BLaER1 (cell line): ENCODE data around the gene SLC35E1.
A peak's percentile ranks its signal among the peaks of the same experiment; 100 is the strongest.

Experiments used
- H3K27ac ChIP-seq: shearing (Covaris generic); formaldehyde crosslinking; 2 replicates; pipeline ENCODE4 v1.8.1; 2022
- H3K27me3 ChIP-seq: shearing (Covaris generic); formaldehyde crosslinking; 2 replicates; pipeline ENCODE4 v1.8.1; 2022
- H3K36me3 ChIP-seq: shearing (Covaris generic); formaldehyde crosslinking; 2 replicates; pipeline ENCODE4 v1.8.1; 2022
- H3K4me1 ChIP-seq: shearing (Covaris generic); formaldehyde crosslinking; 2 replicates; pipeline ENCODE4 v1.8.1; 2022
- H3K4me2 ChIP-seq: shearing (Covaris generic); formaldehyde crosslinking; 2 replicates; pipeline ENCODE4 v1.8.1; 2022
- H3K4me3 ChIP-seq: shearing (Covaris generic); formaldehyde crosslinking; 2 replicates; pipeline ENCODE4 v1.8.1; 2022
- H3K9ac ChIP-seq: shearing (Covaris generic); formaldehyde crosslinking; 2 replicates; pipeline ENCODE4 v1.8.1; 2022
- H3K9me3 ChIP-seq: shearing (Covaris generic); formaldehyde crosslinking; 2 replicates; pipeline ENCODE4 v1.8.1; 2022
- H4K20me1 ChIP-seq: shearing (Covaris generic); formaldehyde crosslinking; 2 replicates; pipeline ENCODE4 v1.8.1; 2022
- Cebpa-rat ChIP-seq: shearing (Covaris generic); IDR thresholded peaks from 2 replicates; pipeline ENCODE4 v1.8.1; 2022

SLC35E1 gene

GRCh38 chr19:16575282-16575681 lies 3.1 kb upstream of the SLC35E1 start:
- Histone ChIP-seq H3K9ac (no peak overlapping the region), H3K4me3 (no peak overlapping the region), H3K9me3 (no peaks in the 10 kb centered on the region), H3K4me1 (peaks cover 53% of the 10 kb centered on the region), H3K27me3 (no peaks in the 10 kb centered on the region), H3K27ac (no peak overlapping the region), H4K20me1 (peaks cover 85% of the 10 kb centered on the region), H3K4me2 (no peak overlapping the region), H3K36me3 (peaks cover 71% of the 10 kb centered on the region)
- no peak for TF ChIP-seq Cebpa-rat

- H3K4me1 ChIP-seq: peaks cover 42% of the 10 kb centered on the region
- H3K4me3 ChIP-seq: peak overlapping the region; percentile 98
- peak overlapping the region; percentile 81 for H3K9ac ChIP-seq
- H3K27ac ChIP-seq: no peak overlapping the region
- H3K4me2 ChIP-seq: peak overlapping the region; percentile 98
- no peaks in the 10 kb centered on the region for H3K27me3 ChIP-seq
- peaks cover 72% of the 10 kb centered on the region for H3K36me3 ChIP-seq
- no peak for TF ChIP-seq Cebpa-rat
- peaks cover 72% of the 10 kb centered on the region for H4K20me1 ChIP-seq
- no peaks in the 10 kb centered on the region for H3K9me3 ChIP-seq
These were observed 1.7 kb upstream of the SLC35E1 start for GRCh38 chr19:16573925-16574324.

GRCh38 chr19:16573296-16573695 lies 1.1 kb upstream of the SLC35E1 start:
- Histone ChIP-seq H4K20me1 (peaks cover 66% of the 10 kb centered on the region), H3K36me3 (peaks cover 72% of the 10 kb centered on the region), H3K9ac (peak overlapping the region; percentile 81), H3K4me3 (peak overlapping the region; percentile 98), H3K9me3 (no peaks in the 10 kb centered on the region), H3K4me2 (peak overlapping the region; percentile 98), H3K27me3 (no peaks in the 10 kb centered on the region), H3K27ac (peak overlapping the region; percentile 79), H3K4me1 (peaks cover 42% of the 10 kb centered on the region)
- no peak for TF ChIP-seq Cebpa-rat

- Histone ChIP-seq H3K9me3 (peaks cover 3% of the 10 kb centered on the region; the same call in 1 of the 2 replicates), H3K36me3 (peaks cover 72% of the 10 kb centered on the region), H4K20me1 (peaks cover 51% of the 10 kb centered on the region), H3K4me3 (peak overlapping the region; percentile 98), H3K27ac (peak overlapping the region; percentile 85), H3K4me2 (peak overlapping the region; percentile 99), H3K9ac (peak overlapping the region; percentile 81), H3K4me1 (peaks cover 42% of the 10 kb centered on the region), H3K27me3 (no peaks in the 10 kb centered on the region)
- TF ChIP-seq Cebpa-rat: no peak
These were observed 338 bp downstream of the SLC35E1 start for GRCh38 chr19:16571822-16572331.

GRCh38 chr19:16571283-16571682 lies 932 bp downstream of the SLC35E1 start:
- peaks cover 45% of the 10 kb centered on the region for H4K20me1 ChIP-seq
- H3K9ac ChIP-seq: peak overlapping the region; percentile 81
- peak overlapping the region; percentile 98 for H3K4me3 ChIP-seq
- H3K27ac ChIP-seq: peak overlapping the region; percentile 85
- no peaks in the 10 kb centered on the region for H3K27me3 ChIP-seq
- peaks cover 46% of the 10 kb centered on the region for H3K4me1 ChIP-seq
- peak overlapping the region; percentile 99 for H3K4me2 ChIP-seq
- peaks cover 72% of the 10 kb centered on the region for H3K36me3 ChIP-seq
- peaks cover 3% of the 10 kb centered on the region; the same call in 1 of the 2 replicates for H3K9me3 ChIP-seq
- no peak for TF ChIP-seq Cebpa-rat

- Histone ChIP-seq H3K4me2 (no peak overlapping the region), H3K4me1 (peaks cover 49% of the 10 kb centered on the region), H3K36me3 (peaks cover 71% of the 10 kb centered on the region), H4K20me1 (peaks cover 30% of the 10 kb centered on the region), H3K27me3 (no peaks in the 10 kb centered on the region), H3K4me3 (no peak overlapping the region), H3K9me3 (peaks cover 3% of the 10 kb centered on the region; the same call in 1 of the 2 replicates), H3K9ac (no peak overlapping the region), H3K27ac (no peak overlapping the region)
- TF ChIP-seq Cebpa-rat: no peak
These were observed 2.5 kb downstream of the SLC35E1 start for GRCh38 chr19:16569609-16570320.

GRCh38 chr19:16566702-16567101 lies 5.5 kb downstream of the SLC35E1 start:
- Histone ChIP-seq H3K9ac (peak overlapping the region; percentile 38; the same call in 1 of the 2 replicates), H3K4me1 (peaks cover 29% of the 10 kb centered on the region), H3K27me3 (no peaks in the 10 kb centered on the region), H3K9me3 (peaks cover 3% of the 10 kb centered on the region; the same call in 1 of the 2 replicates), H3K4me3 (no peak overlapping the region), H3K4me2 (peak overlapping the region; percentile 57), H3K27ac (peak overlapping the region; percentile 16; the same call in 1 of the 2 replicates), H3K36me3 (peaks cover 88% of the 10 kb centered on the region), H4K20me1 (0 out of 2 replicates have a peak, but pooled peaks cover 10% of the 10 kb centered on the region)
- TF ChIP-seq Cebpa-rat: no peak

- Histone ChIP-seq H3K4me3 (no peak overlapping the region), H3K27ac (peak overlapping the region; percentile 16; the same call in 1 of the 2 replicates), H3K36me3 (peaks cover 93% of the 10 kb centered on the region), H3K27me3 (no peaks in the 10 kb centered on the region), H3K9ac (peak overlapping the region; percentile 38; the same call in 1 of the 2 replicates), H3K4me1 (peaks cover 24% of the 10 kb centered on the region), H3K4me2 (peak overlapping the region; percentile 57), H3K9me3 (peaks cover 3% of the 10 kb centered on the region; the same call in 1 of the 2 replicates), H4K20me1 (0 out of 2 replicates have a peak, but pooled peaks cover 4% of the 10 kb centered on the region)
- no peak for TF ChIP-seq Cebpa-rat
These were observed 6.1 kb downstream of the SLC35E1 start for GRCh38 chr19:16566161-16566560.

- H3K27me3 ChIP-seq: no peaks in the 10 kb centered on the region
- no peaks in the 10 kb centered on the region for H4K20me1 ChIP-seq
- no peak overlapping the region for H3K27ac ChIP-seq
- peaks cover 15% of the 10 kb centered on the region for H3K4me1 ChIP-seq
- no peak for TF ChIP-seq Cebpa-rat
- H3K9ac ChIP-seq: no peak overlapping the region
- no peak overlapping the region for H3K4me3 ChIP-seq
- H3K4me2 ChIP-seq: no peak overlapping the region
- peaks cover 99% of the 10 kb centered on the region for H3K36me3 ChIP-seq
- peaks cover 3% of the 10 kb centered on the region; the same call in 1 of the 2 replicates for H3K9me3 ChIP-seq
These were observed 7.4 kb downstream of the SLC35E1 start for GRCh38 chr19:16564842-16565241.

- Histone ChIP-seq H3K9me3 (peaks cover 3% of the 10 kb centered on the region; the same call in 1 of the 2 replicates), H3K36me3 (peaks cover 97% of the 10 kb centered on the region)
- TF ChIP-seq Cebpa-rat: no peak
These were observed 9.6 kb downstream of the SLC35E1 start for GRCh38 chr19:16562608-16563025.

More at GRCh38 chr19:16562608-16563025, 9.6 kb downstream of the SLC35E1 start:
- Histone ChIP-seq H3K9ac (no peak overlapping the region), H3K27me3 (no peaks in the 10 kb centered on the region), H3K4me3 (no peak overlapping the region), H3K4me1 (peaks cover 15% of the 10 kb centered on the region), H3K27ac (no peak overlapping the region), H3K4me2 (no peak overlapping the region), H4K20me1 (no peaks in the 10 kb centered on the region)
